GM19238 (cell line): ENCODE results near the gene C5orf52.
"Not testable (repeated sequence)": the region's sequence is repeated elsewhere in the genome, so short reads cannot be mapped to it uniquely, and the experiment has no call there.

Experiments used
- DNase-seq: peaks from one replicate; pipeline ENCODE4 v3.0.0; 2011; ENCODE audit warnings: low spot score; ENCODE audit not compliant: insufficient read length

The C5orf52 gene

GRCh38 chr5:157677931-157678330, 6.6 kb downstream of the C5orf52 start:
- DNase-seq = no peak

- DNase-seq = no peak
Measured at GRCh38 chr5:157679801-157680200, 8.5 kb downstream of the C5orf52 start.

- no peak for DNase-seq
Measured at GRCh38 chr5:157680239-157680638, 8.9 kb downstream of the C5orf52 start.

- no peak for DNase-seq
Measured at GRCh38 chr5:157681048-157681447, 9.7 kb downstream of the C5orf52 start.

- DNase-seq = no peak
Measured at GRCh38 chr5:157682257-157682656, 10.9 kb downstream of the C5orf52 start.

- not testable (repeated sequence) for DNase-seq
Measured at GRCh38 chr5:157686276-157687197, 15.2 kb downstream of the C5orf52 start.

GRCh38 chr5:157687198-157687554, 15.8 kb downstream of the C5orf52 start:
- DNase-seq = no peak

GRCh38 chr5:157689942-157690689, 18.8 kb downstream of the C5orf52 start:
- no peak for DNase-seq

GRCh38 chr5:157690690-157691433, 19.5 kb downstream of the C5orf52 start:
- no peak for DNase-seq

- DNase-seq = not testable (repeated sequence)
Measured at GRCh38 chr5:157693816-157694215, 22.5 kb downstream of the C5orf52 start.

GRCh38 chr5:157696154-157696553, 24.8 kb downstream of the C5orf52 start:
- DNase-seq = not testable (repeated sequence)

GRCh38 chr5:157698674-157699073, 27.3 kb downstream of the C5orf52 start:
- DNase-seq = not testable (repeated sequence)

- DNase-seq = no peak
Measured at GRCh38 chr5:157703736-157704135, 32.4 kb downstream of the C5orf52 start.

GRCh38 chr5:157708866-157709265, 37.5 kb downstream of the C5orf52 start:
- no peak for DNase-seq

GRCh38 chr5:157709346-157709745, 38.0 kb downstream of the C5orf52 start:
- no peak for DNase-seq

GRCh38 chr5:157710431-157710830, 39.1 kb downstream of the C5orf52 start:
- no peak for DNase-seq

GRCh38 chr5:157710882-157711281, 39.5 kb downstream of the C5orf52 start:
- no peak for DNase-seq

GRCh38 chr5:157713830-157714595, 42.7 kb downstream of the C5orf52 start:
- DNase-seq = no peak

- DNase-seq = no peak
Measured at GRCh38 chr5:157714596-157714864, 43.2 kb downstream of the C5orf52 start.

GRCh38 chr5:157718519-157718918, 47.2 kb downstream of the C5orf52 start:
- DNase-seq = no peak

- DNase-seq = no peak
Measured at GRCh38 chr5:157719245-157719644, 47.9 kb downstream of the C5orf52 start.
